NCI-H1092 (cell line): Measurements from ENCODE around the gene PPP1R18.
"Not testable (repeated sequence)": the region's sequence is repeated elsewhere in the genome, so short reads cannot be mapped to it uniquely, and the experiment has no call there.

Experiments
- DNase-seq: peaks from one replicate; lab custom pipeline; 2025; lab: John Stamatoyannopoulos, UW

Gene PPP1R18, protein sequence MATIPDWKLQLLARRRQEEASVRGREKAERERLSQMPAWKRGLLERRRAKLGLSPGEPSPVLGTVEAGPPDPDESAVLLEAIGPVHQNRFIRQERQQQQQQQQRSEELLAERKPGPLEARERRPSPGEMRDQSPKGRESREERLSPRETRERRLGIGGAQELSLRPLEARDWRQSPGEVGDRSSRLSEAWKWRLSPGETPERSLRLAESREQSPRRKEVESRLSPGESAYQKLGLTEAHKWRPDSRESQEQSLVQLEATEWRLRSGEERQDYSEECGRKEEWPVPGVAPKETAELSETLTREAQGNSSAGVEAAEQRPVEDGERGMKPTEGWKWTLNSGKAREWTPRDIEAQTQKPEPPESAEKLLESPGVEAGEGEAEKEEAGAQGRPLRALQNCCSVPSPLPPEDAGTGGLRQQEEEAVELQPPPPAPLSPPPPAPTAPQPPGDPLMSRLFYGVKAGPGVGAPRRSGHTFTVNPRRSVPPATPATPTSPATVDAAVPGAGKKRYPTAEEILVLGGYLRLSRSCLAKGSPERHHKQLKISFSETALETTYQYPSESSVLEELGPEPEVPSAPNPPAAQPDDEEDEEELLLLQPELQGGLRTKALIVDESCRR

DNA sequence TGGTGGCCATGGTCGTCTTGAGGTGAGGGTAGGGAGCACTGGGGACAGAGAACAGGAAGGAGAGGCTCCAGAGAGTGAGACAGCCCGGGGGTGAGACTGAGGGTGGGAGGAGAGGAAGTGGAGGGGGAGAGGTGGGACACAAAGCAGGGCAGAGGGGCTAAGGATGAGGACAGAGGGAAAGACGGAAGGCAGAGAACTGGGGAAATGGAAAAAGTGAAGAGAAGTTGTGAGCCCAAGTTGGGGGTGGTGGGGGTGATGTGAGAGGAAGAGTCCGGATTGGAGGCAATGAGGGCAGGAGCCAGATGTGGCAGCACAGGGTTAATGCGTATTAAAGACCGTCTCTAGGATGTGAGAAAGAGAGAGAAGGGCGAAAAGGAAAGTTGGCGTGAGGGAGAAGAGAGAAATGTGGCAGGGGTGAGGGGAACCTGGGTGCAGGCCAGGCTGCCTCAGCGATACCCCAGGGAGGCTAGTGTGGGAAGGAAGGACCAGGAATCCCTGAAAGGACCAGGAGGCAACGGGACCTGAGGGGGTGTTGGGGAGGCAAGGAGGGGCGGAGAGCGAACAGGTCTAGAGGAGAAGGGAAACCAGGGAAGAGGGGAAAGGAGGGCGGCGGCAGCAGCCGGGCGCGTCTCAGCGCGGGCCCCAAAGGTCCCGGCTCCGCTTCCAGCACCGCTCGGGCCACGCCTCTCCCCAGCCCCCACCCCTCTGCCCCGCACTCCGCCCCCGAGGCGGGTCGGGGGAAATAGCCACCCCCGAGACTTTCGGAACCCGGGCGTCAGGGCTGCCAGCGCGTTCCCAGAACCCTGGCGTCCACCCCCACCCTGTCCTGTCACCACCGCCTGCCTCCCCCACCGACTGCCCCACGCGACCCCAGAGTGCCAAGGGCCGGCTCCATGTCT is at the start of gene PPP1R18:
Gene PPP1R18 (minus strand): TSS at position 637 of the 899 bp plus-strand sequence. CDS start 627 bp downstream, at position 10.
- no peak for DNase-seq

- DNase-seq, result no peak
Measured at GRCh38 chr6:30735668-30736314, 49.3 kb upstream of the PPP1R18 start.

DNA sequence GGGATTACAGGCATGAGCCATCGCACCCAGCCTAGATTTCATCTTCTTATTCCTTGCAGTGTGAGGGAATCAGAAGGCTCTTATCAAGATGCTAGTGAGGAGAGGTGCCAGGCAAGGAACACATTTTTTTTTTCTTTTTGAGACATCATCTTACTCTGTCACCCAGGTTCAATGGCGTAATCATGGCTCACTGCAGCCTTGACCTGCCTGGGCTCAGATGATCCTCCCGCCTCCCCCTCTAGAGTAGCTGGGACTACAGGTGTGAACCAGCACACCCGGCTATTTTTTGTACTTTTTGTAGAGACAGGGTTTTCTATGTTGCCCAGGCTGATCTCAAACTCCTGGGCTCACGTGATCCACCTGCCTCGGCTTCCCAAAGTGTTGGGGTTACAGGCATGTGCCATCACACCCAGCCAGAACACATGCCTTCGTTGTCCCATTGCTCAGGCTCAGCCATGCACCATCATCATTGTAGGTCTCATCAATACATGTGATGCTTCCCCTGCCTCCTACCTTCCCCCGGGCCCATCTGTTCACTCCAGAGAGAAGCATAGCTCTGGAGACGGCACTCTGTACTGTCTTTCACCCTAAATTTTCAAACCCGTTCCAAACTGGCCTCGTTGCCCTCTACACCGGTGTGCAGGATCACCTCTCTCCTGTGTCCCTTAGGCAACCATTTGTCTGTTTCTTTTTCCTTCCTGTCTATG is 45.9 kb upstream of the PPP1R18 start:
- DNase-seq, result no peak

GRCh38 chr6:30730601-30731435 is 44.4 kb upstream of the PPP1R18 start:
- peak; percentile 23 for DNase-seq

GRCh38 chr6:30727920-30728553 is 41.6 kb upstream of the PPP1R18 start:
- no peak for DNase-seq

- no peak for DNase-seq
Measured at GRCh38 chr6:30726506-30727413, 40.3 kb upstream of the PPP1R18 start.

- DNase-seq, result no peak
Measured at GRCh38 chr6:30725713-30726505, 39.5 kb upstream of the PPP1R18 start.

- DNase-seq, result no peak
Measured at GRCh38 chr6:30724906-30725667, 38.6 kb upstream of the PPP1R18 start.

- not testable (repeated sequence) for DNase-seq
Measured at GRCh38 chr6:30723843-30724741, 37.6 kb upstream of the PPP1R18 start.

GRCh38 chr6:30723159-30723842 is 36.9 kb upstream of the PPP1R18 start:
- DNase-seq, result not testable (repeated sequence)

DNA sequence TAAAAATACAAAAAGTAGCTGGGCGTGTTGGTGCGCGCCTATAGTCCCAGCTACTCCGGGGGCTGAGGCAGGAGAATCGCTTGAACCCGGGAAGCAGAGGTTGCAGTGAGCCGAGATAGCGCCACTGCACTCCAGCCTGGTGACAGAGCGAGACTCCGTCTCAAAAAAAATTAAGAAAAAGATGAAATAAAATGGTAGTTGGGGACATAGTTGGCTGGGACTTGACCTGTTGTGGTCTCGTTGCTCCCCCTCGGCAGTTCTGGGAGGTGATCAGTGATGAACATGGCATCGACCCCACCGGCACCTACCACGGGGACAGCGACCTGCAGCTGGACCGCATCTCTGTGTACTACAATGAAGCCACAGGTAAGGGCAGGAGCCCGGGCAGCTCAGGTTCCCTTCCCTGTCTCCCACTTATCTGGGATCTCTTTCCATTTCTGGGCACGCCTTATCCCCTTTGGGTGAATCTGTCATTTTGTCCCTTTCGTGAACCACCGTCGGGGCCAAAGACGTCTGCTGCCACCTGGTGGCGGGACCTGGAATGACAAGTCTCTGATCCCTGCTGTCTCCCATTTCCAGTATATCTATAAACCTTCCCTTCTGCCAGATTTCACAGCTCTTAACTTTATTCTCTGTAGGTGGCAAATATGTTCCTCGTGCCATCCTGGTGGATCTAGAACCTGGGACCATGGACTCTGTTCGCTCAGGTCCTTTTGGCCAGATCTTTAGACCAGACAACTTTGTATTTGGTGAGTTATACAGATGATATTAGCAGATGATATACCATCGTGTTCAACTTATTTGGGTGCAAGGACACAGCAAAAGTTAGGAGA is 36.1 kb upstream of the PPP1R18 start:
- DNase-seq, result peak; percentile 41

DNA sequence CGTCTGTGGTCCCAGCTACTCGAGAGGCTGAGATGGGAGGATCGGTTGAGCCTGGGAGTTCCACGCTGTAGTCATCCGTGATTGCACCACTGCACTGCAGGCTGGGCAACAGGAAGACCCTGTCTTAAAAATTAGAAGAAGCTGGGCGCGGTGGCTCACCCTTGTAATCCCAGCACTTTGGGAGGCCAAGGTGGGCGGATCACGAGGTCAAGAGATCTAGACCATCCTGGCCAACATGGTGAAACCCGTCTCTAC is 35.5 kb upstream of the PPP1R18 start:
- DNase-seq, result not testable (repeated sequence)

GRCh38 chr6:30721198-30722024 is 35.0 kb upstream of the PPP1R18 start:
- DNase-seq, result peak; percentile 84

- peak; percentile 68 for DNase-seq
Measured at GRCh38 chr6:30720738-30721197, 34.3 kb upstream of the PPP1R18 start.
